NOMO-1 treated with DMSO at 0.1 percent for 48 hours (cell line): ENCODE results near the gene GRK7.
"Not testable (repeated sequence)": the region's sequence is repeated elsewhere in the genome, so short reads cannot be mapped to it uniquely, and the experiment has no call there.

ENCODE experiments used
- DNase-seq: peaks from one replicate; lab custom pipeline; 2025; ENCODE audit not compliant: unreplicated experiment; lab: John Stamatoyannopoulos, UW

GRK7 gene

DNA sequence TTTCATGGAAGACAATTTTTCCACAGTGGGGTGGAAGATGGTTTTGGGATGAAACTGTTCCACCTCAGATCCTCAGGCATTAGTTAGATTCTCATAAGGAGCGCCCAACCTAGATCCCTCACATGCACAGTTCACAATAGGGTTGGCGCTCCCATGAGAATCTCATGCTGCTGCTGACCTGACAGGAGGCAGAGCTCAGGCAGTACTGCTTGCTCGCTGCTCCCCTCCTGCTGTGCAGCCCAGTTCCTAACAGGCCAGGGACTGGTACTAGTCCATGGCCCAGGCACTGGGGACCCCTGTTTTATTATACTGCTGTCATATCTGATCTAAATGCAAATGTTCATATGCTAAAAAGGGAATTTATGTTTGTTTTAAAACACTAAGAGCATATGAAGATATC lies 9.8 kb upstream of the GRK7 start:
- DNase-seq, result no peak

- no peak for DNase-seq
Observed at GRCh38 chr3:141754032-141754431, 9.2 kb upstream of the GRK7 start.

DNA sequence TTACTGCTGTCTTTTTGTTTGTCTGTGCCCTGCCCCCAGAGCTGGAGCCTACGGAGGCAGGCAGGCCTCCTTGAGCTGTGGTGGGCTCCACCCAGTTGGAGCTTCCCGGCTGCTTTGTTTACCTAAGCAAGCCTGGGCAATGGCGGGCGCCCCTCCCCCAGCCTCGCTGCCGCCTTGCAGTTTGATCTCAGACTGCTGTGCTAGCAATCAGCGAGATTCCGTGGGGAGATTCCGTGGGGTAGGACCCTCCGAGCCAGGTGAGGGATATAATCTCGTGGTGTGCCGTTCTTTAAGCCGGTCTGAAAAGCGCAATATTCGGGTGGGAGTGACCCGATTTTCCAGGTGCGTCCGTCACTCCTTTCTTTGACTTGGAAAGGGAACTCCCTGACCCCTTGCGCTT lies 656 bp upstream of the GRK7 start:
- DNase-seq, result not testable (repeated sequence)

DNA sequence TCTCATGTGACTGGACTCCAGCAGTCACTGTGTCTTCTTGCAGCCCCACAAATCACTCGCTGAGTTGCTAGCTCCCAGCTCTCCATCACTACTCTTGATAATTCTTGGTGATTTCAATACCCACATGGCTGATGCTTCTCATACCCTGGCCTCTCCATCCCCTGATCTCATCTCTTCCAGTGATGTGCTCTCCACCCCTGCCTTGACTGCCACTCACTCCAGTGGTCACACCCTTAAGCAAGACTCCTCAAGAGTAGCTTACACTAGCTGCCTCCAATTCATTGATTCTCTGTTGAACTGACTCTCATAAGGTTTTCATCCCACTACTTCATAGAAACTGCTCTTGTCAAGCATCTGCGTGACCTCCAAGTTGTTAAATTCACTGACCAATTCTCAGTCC lies 837 bp downstream of the GRK7 start:
- DNase-seq, result no peak

DNA sequence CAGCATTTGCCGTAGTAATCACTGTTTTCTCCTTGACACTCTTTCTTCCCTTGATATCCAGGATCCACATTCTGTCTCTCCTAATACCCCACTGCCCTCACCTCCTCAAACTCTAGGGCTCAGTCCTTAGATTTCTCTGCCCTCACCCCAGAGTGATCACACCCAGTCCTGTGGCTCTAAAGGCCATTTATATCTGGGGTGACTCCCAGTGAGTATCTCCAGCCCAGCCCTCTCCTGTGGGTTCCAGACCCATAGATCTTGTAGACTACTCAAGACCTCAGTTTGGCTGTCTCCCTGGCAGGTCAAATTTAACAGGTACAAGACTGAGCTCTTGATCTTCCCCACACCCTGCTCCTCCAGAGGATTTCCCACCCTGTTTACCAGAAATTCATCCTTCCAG lies 1.3 kb downstream of the GRK7 start:
- no peak for DNase-seq

- DNase-seq, result peak; percentile 43
Observed at GRCh38 chr3:141764986-141765385, 1.8 kb downstream of the GRK7 start.

- peak; percentile 5 for DNase-seq
Observed at GRCh38 chr3:141767066-141767465, 3.9 kb downstream of the GRK7 start.

DNA sequence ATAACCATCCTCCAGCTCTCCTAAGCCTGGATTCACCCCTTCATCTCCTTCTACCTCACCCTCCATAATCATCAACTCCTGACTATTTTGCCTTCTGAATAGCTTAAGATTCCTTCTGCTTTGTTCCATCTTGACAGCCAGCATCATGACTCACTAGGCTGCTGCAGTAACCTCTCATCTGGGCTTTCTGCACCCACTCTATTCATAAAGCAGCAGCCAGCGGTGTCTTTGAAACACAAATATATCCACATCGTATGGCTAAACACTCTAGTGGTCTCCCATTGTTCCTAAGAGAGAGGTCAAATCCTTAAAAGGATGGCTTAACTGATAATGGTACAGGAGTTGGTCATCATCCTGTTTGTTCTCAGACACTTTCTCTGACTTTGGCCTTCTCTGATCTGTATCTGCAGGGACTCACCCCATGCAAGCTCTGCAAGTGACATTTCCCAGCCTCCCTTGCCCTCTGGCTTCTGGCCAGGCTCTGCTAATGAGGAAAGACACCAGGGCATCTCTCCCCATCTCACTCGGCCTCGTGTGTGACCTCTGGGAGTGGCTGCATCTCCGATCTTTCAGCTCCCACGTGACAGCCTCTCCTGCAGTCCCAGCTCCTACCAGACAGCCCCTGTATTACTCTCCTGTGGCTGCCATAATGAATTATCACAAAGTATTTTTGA lies 6.2 kb downstream of the GRK7 start:
- no peak for DNase-seq

DNA sequence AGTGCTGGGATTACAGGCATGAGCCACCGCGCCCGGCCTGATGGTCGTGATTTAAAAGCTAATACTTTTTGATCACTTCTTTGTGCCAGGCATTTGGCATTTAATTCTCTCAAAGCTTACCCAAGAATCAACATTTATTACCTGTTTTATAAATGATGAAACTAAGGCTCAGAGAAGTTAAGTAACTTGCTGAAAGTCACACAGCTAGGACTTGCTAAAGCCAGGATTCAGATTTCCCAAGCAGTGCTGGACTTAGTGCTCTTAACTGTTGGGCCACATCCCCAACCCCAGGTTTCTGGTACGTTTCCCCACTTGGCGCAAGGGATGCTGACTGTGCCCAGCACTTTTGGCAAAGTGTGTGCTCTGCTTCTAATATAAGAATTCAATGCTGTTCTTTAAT lies 10.5 kb downstream of the GRK7 start:
- DNase-seq, result no peak

- no peak for DNase-seq
Observed at GRCh38 chr3:141776376-141776775, 13.2 kb downstream of the GRK7 start.

- no peak for DNase-seq
Observed at GRCh38 chr3:141776885-141777284, 13.7 kb downstream of the GRK7 start.

DNA sequence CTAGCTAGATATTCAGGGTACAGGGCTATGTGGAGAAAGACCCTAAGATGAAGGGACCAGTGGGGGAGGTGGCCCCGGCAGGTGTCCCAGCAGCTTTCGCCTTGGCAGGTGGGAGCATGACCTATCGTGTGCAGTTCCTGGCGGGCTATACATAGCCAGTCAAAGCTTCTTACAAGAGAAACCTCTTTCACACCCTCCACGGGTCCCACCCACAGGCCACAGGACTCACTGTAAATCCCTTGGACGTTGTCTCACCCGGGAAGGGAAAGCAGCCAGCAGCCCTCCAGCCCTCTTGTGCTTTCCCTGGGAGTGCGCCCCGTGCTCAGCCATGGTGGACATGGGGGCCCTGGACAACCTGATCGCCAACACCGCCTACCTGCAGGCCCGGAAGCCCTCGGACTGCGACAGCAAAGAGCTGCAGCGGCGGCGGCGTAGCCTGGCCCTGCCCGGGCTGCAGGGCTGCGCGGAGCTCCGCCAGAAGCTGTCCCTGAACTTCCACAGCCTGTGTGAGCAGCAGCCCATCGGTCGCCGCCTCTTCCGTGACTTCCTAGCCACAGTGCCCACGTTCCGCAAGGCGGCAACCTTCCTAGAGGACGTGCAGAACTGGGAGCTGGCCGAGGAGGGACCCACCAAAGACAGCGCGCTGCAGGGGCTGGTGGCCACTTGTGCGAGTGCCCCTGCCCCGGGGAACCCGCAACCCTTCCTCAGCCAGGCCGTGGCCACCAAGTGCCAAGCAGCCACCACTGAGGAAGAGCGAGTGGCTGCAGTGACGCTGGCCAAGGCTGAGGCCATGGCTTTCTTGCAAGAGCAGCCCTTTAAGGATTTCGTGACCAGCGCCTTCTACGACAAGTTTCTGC lies 15.0 kb downstream of the GRK7 start:
- DNase-seq, result no peak

DNA sequence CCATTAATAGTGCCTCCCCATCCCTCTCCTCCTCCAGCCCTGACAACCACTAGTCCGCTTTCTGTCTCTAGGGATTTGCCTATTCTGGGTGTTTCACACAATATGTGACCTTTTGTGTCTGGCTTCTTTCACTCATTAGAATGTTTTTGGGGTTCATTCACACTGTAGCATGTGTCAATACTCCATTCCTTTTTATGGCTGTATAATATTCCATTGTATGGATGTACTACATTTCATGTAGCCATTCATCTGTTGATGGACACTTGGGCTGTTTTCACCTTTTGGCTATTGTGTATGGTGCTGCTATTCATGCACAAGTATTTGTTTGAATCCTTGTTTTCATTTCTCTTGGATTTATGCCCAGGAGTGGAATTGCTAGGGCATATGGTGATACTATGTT lies 16.5 kb downstream of the GRK7 start:
- no peak for DNase-seq

- DNase-seq, result no peak
Observed at GRCh38 chr3:141782386-141782932, 19.3 kb downstream of the GRK7 start.

GRCh38 chr3:141783632-141784031 lies 20.4 kb downstream of the GRK7 start:
- DNase-seq, result no peak

DNA sequence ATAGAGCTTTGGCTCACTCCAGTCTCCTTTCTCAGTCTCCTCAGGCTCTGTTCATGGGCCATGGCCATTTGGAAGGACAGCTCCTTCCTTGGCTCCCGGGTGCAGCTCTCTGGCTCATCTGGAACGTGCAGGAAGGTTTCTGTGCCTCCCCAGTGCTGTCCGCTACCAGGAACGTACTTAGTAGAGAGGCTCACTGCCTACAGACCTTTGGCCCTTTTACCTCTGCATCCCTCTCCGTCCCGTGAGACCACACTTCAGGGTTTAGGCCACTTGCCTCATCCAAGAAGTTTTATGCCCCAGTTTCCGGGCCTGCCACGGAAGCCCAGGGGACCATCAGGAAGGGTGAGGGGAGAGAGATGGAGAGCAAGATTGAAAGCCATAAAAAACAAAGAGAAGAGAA lies 20.9 kb downstream of the GRK7 start:
- no peak for DNase-seq

GRCh38 chr3:141784531-141784930 lies 21.3 kb downstream of the GRK7 start:
- no peak for DNase-seq

GRCh38 chr3:141788149-141788548 lies 24.9 kb downstream of the GRK7 start:
- no peak for DNase-seq

DNA sequence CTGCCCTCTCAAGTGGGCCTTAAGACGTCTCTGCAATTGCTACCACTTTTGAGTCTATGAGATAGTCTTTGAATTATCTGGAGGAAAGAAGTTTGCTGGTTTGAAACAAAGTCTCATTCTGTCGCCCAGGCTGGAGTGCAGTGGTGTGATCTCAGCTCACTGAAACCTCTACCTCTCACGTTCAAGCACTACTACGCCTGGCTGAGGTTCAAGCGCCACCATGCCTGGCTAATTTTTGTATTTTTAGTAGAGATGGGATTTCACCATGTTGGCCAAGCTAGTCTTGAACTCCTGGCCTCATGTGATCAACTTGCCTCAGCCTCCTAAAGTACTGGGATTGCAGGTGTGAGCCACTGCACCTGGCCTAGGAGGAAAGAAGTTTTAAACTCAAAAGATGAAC lies 25.5 kb downstream of the GRK7 start:
- not testable (repeated sequence) for DNase-seq

- DNase-seq, result no peak
Observed at GRCh38 chr3:141789281-141789680, 26.1 kb downstream of the GRK7 start.

- no peak for DNase-seq
Observed at GRCh38 chr3:141790171-141790570, 27.0 kb downstream of the GRK7 start.

- no peak for DNase-seq
Observed at GRCh38 chr3:141792495-141792894, 29.3 kb downstream of the GRK7 start.
